Left colon (tissue), 2 donors: ENCODE results near the gene MTSS2. TPM values are rescaled to one million over a fixed set of nuclear protein-coding genes. Genes with fewer than 3 reads are reported as not detected.
"Not testable (repeated sequence)": the region's sequence is repeated elsewhere in the genome, so short reads cannot be mapped to it uniquely, and the experiment has no call there.

Source experiments
- ATAC-seq: fragments of 200-7000 bp; cut with Tn5 transposase; one replicate; pipeline ENCODE4 v1.9.1; 2020; ENCODE audit warnings: mild to moderate bottlenecking, moderate library complexity
- DNase-seq, 2 donors: peaks; one replicate each; pipeline ENCODE4 v3.0.0-alpha.2; 2020
- intact Hi-C, 2 donors: fragments of 100-400 bp; cut with DNase I in 1 of 2; cut with micrococcal nuclease in 1 of 2; formaldehyde crosslinking; loops; one replicate each; pipeline versions ENCODE4 v1.11.2 to v1.14.0; 2022; cut with DNase I, micrococcal nuclease
- total RNA-seq, 2 donors: library from RNA; stranded (reverse); fragmentation: NEBNext Ultra II Directional; extraction: Animal tissue kit (Norgen Biotek cat#: 25700); gene quantifications; one replicate each; pipeline ENCODE4 v1.2.1, GENCODE V29; 2021
- donor health status: DM: no; HTN: no; CAD: no.
- donor health status: DM: yes; HTN: yes; CAD: no.

Gene MTSS2
- total RNA-seq, 2 donors from 2014 or later, result 21.5 to 28.3 TPM

DNA sequence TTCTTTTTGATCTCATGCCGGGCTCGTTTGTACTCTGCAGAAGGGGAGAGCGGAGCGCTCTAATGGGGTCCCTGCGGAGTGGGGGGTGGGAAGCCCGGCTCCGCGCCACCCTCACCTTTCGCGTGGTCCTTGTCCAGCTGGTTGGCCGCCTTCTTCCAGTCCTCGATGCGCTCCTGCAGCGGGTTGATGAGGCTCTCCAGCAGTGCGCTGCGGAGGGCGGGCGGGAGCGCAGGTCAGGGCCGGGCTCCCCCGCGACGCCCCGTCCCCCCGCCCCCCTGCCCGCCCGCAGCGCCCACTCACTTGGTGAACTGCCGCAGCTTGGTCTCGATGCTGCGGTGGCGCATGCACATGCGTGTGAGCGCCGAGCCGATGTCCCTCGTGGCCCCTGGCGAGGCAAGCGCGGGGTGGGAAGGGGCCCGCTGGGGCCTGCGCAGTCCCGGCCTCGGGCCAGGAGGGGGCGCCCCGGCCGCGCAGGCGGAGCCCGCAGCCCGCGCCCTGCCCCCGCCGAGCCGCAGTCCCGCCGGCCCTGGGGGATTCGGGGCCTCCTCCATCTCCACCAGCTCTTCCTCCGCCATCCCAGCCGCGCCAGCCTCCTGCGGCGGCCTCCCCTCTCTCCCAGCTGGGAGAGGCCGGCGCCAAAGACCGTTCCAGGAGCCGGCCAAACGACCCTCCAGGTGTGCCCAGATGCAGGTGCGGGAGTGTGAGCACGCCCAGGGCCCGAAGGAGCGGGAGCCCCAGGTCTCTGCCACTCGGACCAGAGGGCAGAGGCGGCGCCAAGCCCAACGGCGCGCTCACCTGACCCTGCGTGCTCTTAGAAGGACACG, 6.0 kb downstream of the MTSS2 start:
- intact Hi-C loops, result loop anchor here (5.0 to 10.0 kb wide), 3 partner anchors 65 to 92 kb away; no protein-coding TSS in a partner anchor
- DNase-seq (peak in 1 of 2 donors; percentile 21), ATAC-seq (peak; percentile 51)

DNA sequence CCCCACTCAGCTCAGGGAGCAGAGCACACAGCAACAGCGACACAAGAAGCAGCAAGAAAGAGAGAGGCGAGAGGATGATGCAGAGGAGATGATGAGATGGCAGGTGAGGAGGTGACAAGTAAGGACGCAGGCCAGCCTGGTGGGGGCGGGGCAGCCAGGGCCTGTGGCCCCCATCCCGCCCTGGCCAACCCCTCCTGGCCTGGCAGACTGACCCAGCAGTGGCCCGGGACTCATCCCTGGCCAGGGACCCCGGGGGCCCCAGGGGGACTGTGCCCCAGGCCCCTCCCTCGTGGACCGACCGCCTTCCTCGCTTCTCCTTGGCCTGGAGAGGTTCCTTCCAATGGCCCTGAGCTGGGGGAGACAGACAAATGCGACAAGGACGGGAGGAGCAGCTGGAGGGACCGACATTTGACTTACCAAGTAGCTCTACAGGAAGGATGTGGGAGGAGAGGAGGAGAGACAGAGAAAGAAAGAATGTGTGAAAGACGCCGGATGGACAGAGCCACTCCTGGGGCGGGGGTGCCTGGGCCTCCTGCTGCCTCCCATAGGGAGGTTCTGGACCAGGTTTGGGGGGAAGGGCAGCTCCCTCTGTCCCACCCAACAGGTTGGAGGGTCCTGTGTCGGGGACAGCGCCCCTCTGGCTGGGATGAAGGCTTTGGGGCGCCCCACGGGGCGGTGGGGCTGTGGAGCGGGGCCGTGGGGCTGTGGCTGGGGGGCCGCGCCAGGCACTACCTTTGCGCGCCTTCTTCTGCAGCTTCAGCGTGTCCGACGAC, 6.8 kb downstream of the MTSS2 start:
- DNase-seq (no peak), ATAC-seq (no peak)
- intact Hi-C loops, result loop anchor here (5.0 to 10.0 kb wide), 2 partner anchors 86 to 93 kb away; no protein-coding TSS in a partner anchor

DNA sequence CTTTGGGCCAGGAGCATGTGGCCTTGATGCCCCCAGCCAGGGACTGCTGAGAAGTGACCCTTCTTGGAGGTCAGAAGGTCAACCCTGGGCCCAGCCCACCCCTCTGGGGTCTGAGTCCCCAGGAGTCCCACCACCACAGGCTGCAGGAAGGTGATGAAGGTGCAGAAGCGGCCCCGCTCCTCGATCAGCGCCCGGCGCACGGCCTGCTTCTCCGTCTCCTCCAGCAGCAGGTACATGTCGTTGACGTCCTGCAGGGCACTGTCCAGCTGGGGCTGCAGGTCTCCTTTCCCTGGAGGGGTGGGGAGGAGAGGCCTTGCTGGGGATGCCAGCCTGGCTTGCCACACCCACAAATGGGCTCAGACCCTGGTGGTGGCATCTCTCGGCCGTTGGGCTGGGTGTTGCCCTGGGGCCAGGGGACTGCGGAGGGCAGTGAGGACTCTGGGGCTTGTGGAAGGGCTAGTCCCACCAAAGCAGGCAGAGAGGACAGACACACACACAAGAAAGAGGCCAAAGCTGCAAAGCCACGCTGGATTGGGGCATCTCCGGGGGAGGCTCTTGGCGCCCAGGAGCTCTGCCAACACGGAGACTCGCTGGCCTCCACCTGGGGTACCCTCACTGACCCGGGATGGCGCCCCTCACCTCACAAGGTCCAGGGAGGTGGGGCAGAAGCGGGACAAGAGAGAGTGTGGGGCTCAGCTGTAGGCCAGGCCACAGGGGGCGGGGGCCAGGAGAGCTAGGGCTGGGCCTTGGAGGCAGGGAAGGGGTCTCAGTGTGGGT, 7.5 kb downstream of the MTSS2 start:
- ATAC-seq (no peak), DNase-seq (no peak)
- intact Hi-C loops, result loop anchor here (5.0 to 10.0 kb wide), 2 partner anchors 86 to 94 kb away; no protein-coding TSS in a partner anchor

DNA sequence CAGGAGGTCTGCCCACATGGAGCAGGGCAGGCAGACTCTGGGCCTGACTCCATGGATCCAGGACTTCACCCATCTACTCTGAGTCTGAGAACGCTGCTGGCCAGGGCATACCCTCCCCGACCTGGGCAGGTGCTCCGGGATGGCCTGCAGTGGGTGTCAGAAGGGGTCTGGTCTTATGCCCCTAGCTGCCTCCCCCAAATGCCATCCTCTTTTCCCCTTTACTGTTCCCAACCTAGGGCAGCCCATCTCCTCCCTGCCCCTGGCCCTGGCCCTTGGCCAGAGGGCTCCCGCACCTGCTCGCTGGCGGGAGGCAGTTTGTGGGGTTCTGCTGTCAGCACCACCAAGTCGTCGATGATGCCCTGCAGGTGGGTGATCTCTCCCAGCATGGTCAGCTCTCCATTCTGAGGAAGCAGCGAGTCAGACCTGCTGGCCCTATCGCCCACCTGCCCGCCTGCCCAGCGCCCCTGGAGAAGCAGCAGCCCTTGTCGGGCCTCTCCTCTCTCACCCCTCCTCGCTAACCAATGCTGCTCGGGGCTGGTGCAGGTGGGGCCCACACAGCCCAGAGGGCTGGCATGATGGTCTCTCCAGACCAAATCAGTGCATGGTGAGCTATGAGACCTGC, 8.2 kb downstream of the MTSS2 start:
- DNase-seq, result no peak
- intact Hi-C loops, result loop anchor here (5.0 to 10.0 kb wide), 2 partner anchors 87 to 95 kb away; no protein-coding TSS in a partner anchor
- no peak for ATAC-seq

DNA sequence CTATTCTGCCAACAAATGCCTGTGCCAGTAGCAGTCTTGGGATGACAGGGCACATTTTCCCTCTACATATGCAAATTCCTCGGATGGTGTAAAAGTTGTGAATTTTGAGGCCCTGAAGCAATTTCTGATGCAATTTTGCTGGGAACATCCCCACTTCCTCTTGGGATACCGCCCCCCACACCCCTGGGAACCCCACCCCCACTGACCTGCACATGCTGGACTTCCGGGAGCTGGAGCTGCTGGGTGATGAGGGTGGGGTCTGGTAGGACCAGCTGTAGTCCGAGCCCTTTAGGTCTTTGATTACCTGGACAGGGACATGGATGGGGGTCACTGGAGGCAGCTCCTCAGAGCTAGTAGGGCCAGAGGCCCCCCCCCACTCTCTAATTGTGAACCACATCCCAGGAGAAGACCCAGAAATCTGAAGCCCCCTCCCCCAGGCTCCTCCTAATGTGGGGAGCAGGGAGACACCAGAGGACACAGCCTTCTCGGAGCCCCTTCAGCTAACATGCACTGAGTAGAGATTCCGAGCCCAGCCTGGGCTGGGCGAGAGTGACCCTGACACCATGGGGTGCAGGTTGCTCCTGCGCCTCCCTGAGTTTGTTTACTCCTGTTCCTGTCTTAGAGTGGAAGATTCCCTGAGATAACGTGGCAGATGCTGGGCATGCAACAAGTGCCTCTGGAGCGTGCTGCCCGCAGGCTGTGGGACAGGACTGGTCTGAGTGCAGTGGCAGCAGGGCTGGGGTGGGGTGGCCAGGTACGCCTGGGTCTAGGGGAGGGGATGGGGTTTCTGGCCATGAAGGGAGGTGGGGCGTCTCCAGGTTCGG, 9.0 kb downstream of the MTSS2 start:
- ATAC-seq, result no peak
- intact Hi-C loops, result loop anchor here (5.0 to 10.0 kb wide), 2 partner anchors 88 to 95 kb away; no protein-coding TSS in a partner anchor
- DNase-seq, result peak in 1 of 2 donors; percentile 15

DNA sequence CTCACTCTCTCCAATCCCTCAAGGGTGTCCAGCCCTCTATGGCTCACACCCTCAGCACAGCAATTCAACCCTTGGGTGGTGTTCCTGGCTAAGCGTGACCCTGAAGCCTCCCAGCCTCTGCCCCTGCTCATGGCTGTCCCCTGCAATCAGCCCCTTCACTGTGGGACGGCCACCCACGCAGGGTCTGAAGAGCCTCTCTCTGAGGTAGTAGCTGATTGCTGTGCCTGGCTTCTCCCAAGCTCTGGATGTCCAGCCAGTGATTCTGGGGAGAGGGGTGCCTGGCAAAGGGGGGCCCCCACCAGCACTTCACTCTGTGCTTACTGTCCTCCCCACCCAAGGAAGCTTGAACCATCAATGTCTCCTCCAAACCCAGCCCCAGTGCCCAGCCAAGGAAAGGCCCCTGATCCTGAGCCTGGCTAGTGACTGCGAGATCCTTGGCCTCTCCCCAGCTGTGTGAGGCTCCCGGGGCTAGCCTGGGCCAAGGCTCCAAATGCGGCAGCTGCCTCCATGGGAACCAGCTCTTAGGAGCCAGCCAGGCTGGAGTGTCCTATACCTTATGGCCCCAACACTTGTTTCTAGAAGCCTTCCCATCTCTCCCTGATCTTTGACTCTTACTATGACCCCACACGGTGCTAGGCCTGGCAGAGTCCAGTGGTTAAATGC, 9.9 kb downstream of the MTSS2 start:
- DNase-seq (peak in 1 of 2 donors; percentile 22), ATAC-seq (no peak)
- intact Hi-C loops, result loop anchor here (5.0 to 10.0 kb wide), 2 partner anchors 89 to 96 kb away; no protein-coding TSS in a partner anchor

DNA sequence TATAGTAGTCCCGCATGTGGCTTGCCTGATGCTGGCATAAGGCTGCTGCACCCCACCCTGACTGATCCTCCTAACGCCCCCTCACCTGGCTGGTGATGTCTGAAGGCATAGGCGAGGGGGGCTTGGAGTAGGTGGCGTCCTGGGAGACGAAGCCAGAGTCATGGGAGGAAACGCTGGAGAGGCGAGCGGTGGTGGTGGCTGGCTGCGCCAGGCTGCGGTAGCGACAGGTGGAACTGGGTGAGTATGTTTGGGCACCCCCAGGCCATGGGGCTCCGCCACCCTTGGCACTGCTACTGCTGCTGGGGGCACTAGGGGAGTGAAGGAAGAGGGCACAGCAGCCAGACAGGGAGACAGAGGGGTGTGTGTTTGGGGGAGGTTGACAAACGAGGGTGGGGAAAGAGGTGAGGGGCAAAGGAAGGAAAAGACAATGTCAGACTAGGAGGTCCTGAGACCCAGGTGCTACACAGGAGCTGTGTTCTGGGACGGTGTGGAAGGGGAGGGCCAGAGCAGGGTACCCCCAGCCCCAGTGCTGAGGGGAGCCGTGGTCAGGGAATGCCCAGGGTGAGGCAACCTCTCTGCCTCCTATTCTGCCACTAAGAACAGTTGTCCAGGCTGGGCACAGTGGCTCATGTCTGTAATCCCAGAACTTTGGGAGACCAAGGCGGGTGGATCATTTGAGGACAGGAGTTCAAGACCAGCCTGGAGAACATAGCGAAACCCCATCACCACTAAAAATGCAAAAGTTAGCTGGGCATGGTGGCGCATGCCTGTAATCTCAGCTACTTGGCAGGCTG, 11.4 kb downstream of the MTSS2 start:
- intact Hi-C loops, result loop anchor here (5.0 to 10.0 kb wide), 2 partner anchors 90 to 98 kb away; no protein-coding TSS in a partner anchor
- ATAC-seq (no peak), DNase-seq (no peak)

DNA sequence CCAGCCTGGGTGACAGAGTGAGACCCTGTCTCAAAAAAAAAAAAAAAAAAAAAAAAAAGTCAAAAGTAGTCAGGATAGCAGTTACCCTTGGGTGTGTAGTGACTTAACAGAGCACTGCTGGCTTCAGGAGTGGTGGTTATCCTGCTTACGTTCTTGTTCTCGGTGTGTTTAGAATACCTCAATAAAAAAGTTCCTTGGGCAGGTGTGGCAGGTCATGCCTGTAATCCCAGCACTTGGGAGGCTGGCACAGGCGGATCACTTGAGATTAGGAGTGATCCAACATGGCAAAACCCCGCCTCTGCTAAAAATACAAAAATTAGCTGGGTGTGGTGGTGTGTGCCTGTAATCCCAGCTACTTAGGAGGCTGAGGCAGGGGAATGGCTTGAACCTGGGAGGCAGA, 14.9 kb downstream of the MTSS2 start:
- ATAC-seq, result peak; percentile 92
- DNase-seq, result not testable (repeated sequence)
- intact Hi-C loops, result loop anchor here in 1 of 2 donors (10.0 kb wide), 1 partner anchor 94 kb away; no protein-coding TSS in a partner anchor

DNA sequence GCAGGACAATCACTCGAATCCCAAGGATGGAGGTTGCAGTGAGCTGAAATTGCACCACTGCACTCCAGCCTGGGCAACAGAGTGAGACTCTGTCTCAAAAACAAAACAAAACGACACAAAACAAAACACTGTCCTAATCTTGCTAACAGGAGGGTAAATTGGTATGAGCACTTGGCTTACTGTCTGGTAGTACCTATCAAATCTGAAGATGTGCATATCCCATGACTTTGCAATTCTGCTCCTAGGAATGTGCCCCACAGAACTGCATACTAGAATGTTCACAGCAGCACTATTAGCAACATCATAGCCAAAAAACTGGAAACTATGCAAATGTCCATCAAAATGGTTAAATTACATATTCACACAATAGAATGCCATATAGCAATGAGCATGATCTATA, 15.7 kb downstream of the MTSS2 start:
- ATAC-seq (no peak), DNase-seq (no peak)
- intact Hi-C loops, result loop anchor here in 1 of 2 donors (10.0 kb wide), 1 partner anchor 95 kb away; no protein-coding TSS in a partner anchor

DNA sequence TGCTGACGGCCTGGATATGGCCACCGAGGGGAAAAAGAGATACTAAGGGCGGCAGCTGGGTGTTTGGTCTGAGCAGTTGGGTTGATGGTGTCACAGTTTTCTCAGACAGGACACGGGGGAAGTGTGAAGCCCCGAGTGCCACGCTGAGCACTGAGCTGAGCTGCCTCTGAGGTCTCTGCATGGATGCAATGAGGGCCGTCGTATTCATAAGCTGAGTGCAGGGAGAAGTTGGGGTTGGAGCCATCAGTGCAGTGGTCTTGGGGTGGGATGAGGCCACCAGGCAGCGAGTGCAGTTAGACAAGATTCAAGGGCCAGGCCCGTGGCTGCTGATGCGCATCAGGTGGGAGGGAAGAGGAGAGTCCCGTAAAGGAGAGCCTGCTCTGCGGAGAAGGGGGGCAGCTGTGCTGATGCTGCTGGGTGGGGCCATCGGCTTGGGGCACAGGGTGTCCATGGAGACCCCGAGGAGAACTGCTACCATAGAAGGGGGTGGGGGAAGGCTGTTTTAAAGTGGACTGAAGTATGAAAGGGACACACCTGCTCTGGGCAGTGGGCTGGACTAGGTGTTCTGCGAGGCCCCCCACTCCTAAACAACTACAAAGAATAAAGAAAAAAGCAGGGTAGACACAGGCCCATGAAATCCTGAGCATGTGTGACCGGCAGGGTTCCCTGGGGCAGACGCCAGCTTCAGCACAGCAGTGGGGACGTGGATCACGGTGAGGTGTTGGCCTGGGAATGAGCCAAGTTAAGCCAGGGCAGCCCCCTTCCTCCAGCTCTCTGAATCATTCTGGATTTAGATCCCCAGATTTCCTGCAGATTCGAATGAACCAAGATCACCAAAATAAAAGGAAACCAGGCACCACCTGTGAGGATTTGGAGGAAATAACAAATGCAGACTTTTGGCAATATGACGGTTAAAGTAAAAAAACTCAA, 19.8 kb downstream of the MTSS2 start:
- no peak for ATAC-seq
- intact Hi-C loops, result no loop called here
- peak in 1 of 2 donors; percentile 22 for DNase-seq

DNA sequence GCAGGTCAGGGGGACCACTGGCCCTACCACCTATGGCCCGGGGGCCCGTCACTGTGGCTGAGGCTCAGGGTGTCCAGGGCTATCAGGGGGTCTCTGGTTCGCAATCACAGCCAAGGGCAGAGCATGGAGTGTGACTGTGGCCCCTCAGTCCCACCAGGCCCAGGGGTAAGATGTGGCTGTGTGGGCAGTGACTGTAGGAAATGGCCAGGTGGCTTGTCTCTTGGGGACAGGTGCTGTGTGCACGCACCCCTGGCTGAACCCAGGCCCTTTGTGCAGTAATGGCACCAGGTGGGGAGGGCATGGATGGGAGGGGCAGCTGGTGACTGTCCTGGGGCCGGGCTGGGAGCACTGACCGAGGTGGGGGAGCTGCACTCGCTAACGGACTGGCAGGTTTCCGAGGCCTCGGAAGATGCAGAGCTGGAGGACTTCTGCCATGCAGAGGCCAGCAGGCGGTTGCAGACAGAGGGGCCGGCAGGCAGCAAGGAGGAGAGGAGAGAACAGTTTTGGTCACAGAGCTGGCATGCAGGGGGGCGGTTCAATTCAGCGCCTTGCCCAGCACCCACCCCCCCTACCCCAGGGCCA, 20.6 kb downstream of the MTSS2 start:
- DNase-seq, result peak in 1 of 2 donors; percentile 17
- intact Hi-C loops, result no loop called here
- ATAC-seq, result no peak

DNA sequence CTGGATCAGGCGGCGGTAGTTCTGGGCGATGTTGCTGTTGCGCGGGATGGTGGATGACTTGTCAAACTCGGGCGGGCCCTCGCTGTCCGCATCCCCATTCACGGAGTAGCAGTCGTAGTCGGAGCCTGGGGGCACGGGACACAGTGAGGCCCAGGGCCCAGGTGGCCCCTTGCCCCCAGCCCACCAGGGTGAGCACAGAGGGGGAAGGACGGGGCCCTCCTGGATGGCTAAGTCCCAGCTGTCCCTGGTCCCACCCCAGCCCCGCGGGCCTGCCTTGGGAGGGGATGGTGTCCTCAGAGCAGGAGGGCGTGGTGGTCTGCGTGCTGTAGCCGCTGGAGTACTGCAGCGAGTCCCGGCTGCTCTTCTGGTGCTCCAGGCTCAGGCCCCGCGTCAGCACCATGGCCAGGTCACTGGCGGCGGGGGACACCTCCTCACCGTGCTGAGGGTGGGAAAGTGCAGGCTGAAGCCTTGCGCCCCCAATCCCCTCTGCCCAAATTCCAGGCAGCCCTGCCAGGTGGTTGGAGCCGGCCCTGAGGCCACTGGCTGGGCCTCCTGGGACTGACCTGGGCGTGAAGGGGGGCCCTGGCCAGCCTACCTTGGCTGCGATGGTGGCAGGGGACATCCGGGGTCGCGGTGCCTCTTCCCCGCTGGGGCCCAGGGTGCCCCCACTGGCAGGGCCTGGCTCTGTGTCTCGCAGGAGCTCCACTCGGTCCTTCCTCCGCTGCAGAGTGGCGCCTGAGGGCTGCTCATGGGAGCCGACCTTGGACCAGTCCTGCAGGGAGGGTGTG, 21.3 kb downstream of the MTSS2 start:
- ATAC-seq (no peak), DNase-seq (peak in 1 of 2 donors; percentile 23)
- intact Hi-C loops, result no loop called here

DNA sequence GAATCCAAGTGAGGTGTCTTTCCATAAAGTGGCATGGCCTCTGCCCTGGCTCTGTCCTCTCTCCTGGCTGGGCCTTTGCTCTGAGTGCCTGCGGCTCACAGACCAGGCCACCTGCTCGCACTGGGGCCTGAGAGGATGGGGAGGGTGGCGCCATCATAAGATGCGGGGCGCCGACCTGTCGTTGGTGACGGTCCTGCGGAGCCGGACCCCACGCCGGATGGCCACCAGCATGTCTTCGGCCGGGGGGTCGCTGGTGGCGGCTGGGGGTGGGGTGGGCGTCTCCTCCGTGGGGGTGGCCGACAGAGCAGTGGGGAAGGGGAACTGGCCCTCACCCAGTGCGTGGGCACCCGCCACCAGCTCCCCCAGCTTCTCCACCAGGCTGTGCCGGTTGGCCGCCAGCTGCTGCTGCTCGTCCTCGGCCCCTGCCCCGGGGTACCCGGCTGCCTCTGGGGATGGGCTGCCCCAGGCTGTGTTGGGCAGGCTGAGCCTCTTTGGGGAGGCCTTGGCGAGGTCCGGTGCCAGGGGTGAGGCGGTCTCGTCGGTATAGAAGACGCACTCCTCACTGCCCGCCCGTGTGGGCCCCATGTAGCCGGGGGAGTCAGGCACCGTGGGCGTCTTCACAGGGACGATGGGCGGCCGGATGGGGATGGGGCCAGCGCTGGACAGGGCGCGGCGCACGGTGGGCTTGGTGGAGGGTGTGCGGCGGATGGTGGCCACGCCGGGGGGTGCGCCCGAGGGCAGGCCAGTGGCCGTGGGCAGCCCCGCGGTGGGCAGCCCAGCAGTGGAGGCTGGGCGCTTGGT, 22.1 kb downstream of the MTSS2 start:
- peak in 1 of 2 donors; percentile 20 for DNase-seq
- intact Hi-C loops, result no loop called here
- no peak for ATAC-seq
